ENCODE data around the gene KAT14.
"Not testable (repeated sequence)": the region's sequence is repeated elsewhere in the genome, so short reads cannot be mapped to it uniquely, and the experiment has no call there.

Gene KAT14

GRCh38 chr20:18174906-18175683, 37.4 kb downstream of the KAT14 start:
- TF ChIP-seq JUND (IDR thresholded peaks at IDR 0.05; ENCODE audit: low read depth) = no peak
- in situ Hi-C loops (cut with HindIII; ENCODE audit: low pct_unique_long_range_greater_than_20kb, low sequenced_read_pairs) = no loop called here
- DNase-seq (ENCODE audit: low read depth in 1 of 2, low spot score in 1 of 2) = no peak

DNA sequence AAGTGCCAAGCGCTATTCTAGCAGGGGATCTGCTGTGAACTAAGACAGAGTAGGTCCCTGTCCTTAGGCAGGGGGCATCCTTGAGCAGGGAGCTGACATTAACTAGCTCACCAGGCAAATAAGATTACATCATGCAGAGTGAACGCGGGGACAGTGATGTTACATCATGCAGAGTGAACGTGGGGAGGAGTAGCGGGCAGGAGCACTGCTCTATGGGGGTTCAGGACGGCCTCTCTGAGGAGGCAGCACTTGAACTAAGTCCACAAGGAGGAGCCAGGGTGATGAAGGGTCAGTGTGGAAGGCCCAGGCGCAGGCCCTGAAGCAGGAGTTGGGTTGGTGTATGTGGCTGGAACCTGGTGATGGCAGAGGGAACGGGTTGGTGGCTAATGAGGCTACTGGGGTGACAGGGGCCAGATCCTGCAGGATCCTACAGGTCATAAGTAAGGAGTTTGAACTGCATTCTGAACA, 38.7 kb downstream of the KAT14 start:
- TF ChIP-seq JUND (IDR thresholded peaks at IDR 0.05; ENCODE audit: low read depth) = no peak
- no peak for DNase-seq (ENCODE audit: low read depth in 1 of 2, low spot score in 1 of 2)
- in situ Hi-C loops (cut with HindIII; ENCODE audit: low pct_unique_long_range_greater_than_20kb, low sequenced_read_pairs) = no loop called here

- in situ Hi-C loops (cut with HindIII; ENCODE audit: low pct_unique_long_range_greater_than_20kb, low sequenced_read_pairs); DNase-seq (ENCODE audit: low read depth in 1 of 2, low spot score in 1 of 2): not testable (repeated sequence)
Measured at GRCh38 chr20:18180366-18180765, 42.7 kb downstream of the KAT14 start.

DNA sequence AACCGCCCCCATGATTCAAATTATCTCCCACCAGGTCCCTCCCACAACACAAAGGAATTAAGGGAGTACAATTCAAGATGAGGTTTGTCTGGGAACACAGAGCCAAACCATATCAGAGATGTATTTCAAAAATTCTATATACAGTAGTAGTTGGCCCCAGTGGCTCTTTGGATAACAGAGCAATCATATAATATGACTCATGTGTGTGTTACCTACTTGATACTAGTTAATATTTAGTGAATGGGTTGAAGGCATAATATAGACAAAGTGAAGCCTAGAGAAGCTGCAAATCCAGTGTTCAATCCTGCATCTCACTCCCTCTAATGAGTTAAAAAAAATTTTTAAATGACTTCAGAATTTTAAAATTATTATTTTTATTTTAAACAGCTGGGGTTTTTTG, 43.2 kb downstream of the KAT14 start:
- DNase-seq (ENCODE audit: low read depth in 1 of 2, low spot score in 1 of 2) = no peak
- in situ Hi-C loops (cut with HindIII; ENCODE audit: low pct_unique_long_range_greater_than_20kb, low sequenced_read_pairs) = no loop called here
- TF ChIP-seq JUND (IDR thresholded peaks at IDR 0.05; ENCODE audit: low read depth) = no peak

GRCh38 chr20:18187020-18187419, 49.4 kb downstream of the KAT14 start:
- DNase-seq (ENCODE audit: low read depth in 1 of 2, low spot score in 1 of 2) = no peak
- in situ Hi-C loops (cut with HindIII; ENCODE audit: low pct_unique_long_range_greater_than_20kb, low sequenced_read_pairs) = no loop called here
- no peak for TF ChIP-seq JUND (IDR thresholded peaks at IDR 0.05; ENCODE audit: low read depth)

GRCh38 chr20:18188434-18188833, 50.8 kb downstream of the KAT14 start:
- TF ChIP-seq JUND (IDR thresholded peaks at IDR 0.05; ENCODE audit: low read depth) = no peak
- no peak for DNase-seq (ENCODE audit: low read depth in 1 of 2, low spot score in 1 of 2)
- in situ Hi-C loops (cut with HindIII; ENCODE audit: low pct_unique_long_range_greater_than_20kb, low sequenced_read_pairs) = no loop called here

DNA sequence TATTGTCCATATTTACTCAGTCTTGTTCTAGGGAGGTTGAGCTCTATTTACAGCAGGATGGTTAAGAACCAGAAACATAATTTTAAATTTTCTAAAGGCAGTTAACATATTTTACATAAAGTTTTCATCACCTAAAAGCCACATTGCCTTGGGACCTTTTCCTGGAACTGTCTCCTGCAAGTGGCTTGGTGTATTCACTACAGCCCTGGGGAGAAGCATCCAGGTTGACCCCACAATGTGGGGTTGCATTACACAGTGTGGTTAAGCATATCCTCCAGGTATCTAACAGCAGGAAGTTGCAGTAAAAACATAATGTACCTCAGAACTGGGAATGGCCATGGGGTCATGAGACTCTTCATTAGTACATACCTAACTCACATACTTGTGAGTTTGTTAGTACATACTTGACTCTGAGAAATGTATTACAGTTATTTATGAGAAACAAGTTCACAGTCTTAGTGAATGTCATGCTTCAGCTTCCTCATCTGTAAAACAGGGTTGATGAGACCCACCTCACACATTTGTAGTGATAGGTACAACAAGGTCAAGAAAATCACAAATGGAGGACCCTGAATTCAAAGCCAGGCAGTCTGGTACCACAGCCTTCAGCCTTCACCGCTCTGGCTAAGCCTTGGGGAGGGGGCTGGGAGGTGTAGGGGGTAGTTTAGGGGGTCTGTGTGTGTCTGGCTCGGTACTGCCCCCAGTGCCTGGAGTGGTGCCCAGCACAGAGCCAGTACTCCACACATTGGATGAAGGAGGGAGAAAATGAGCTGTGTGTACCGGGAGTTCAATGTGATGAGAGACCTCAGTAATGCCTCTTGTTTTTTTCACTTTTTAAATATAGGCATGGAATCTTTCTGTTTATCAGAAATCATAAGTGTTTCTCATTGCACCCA, 52.9 kb downstream of the KAT14 start:
- no peak for TF ChIP-seq JUND (IDR thresholded peaks at IDR 0.05; ENCODE audit: low read depth)
- in situ Hi-C loops (cut with HindIII; ENCODE audit: low pct_unique_long_range_greater_than_20kb, low sequenced_read_pairs) = no loop called here
- DNase-seq (ENCODE audit: low read depth in 1 of 2, low spot score in 1 of 2) = no peak

DNA sequence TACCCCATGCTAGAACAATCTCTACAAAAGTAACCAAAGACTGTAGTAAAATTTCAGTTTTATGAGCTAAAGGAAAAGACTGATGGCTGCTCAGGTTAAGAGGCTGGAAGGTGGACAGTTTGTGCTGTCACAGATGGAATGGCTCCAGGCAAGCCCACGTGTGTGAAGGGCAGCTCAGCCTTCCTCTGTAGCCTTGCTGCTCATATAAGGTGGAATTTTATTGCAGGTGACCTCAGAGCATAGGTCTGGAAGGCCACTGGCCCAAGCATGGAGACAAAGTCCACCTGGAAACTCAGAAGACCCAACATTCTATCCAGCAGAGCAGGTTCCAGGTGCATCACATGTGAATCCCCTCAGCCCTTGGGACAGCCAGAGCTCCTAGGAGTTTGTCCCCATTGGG, 53.6 kb downstream of the KAT14 start:
- in situ Hi-C loops (cut with HindIII; ENCODE audit: low pct_unique_long_range_greater_than_20kb, low sequenced_read_pairs) = no loop called here
- TF ChIP-seq JUND (IDR thresholded peaks at IDR 0.05; ENCODE audit: low read depth) = no peak

DNA sequence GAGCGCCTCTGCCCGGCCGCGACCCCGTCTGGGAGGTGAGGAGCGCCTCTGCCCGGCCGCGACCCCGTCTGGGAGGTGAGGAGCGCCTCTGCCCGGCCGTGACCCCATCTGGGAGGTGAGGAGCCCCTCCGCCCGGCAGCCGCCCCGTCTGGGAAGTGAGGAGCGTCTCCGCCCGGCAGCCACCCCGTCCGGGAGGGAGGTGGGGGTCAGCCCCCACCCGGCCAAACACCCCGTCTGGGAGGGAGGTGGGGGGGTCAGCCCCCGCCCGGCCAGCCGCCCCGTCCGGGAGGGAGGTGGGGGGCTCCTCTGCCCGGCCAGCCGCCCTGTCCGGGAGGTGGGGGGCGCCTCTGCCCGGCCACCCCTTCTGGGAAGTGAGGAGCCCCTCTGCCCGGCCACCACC, 56.8 kb downstream of the KAT14 start:
- DNase-seq (ENCODE audit: low read depth in 1 of 2, low spot score in 1 of 2); in situ Hi-C loops (cut with HindIII; ENCODE audit: low pct_unique_long_range_greater_than_20kb, low sequenced_read_pairs): not testable (repeated sequence)

More for the DNA sequence above, 53.6 kb downstream of the KAT14 start:
- DNase-seq (ENCODE audit: low read depth in 1 of 2, low spot score in 1 of 2) = no peak

GRCh38 chr20:18195931-18196330, 58.3 kb downstream of the KAT14 start:
- TF ChIP-seq JUND (IDR thresholded peaks at IDR 0.05; ENCODE audit: low read depth) = no peak
- in situ Hi-C loops (cut with HindIII; ENCODE audit: low pct_unique_long_range_greater_than_20kb, low sequenced_read_pairs) = no loop called here
- no peak for DNase-seq (ENCODE audit: low read depth in 1 of 2, low spot score in 1 of 2)

DNA sequence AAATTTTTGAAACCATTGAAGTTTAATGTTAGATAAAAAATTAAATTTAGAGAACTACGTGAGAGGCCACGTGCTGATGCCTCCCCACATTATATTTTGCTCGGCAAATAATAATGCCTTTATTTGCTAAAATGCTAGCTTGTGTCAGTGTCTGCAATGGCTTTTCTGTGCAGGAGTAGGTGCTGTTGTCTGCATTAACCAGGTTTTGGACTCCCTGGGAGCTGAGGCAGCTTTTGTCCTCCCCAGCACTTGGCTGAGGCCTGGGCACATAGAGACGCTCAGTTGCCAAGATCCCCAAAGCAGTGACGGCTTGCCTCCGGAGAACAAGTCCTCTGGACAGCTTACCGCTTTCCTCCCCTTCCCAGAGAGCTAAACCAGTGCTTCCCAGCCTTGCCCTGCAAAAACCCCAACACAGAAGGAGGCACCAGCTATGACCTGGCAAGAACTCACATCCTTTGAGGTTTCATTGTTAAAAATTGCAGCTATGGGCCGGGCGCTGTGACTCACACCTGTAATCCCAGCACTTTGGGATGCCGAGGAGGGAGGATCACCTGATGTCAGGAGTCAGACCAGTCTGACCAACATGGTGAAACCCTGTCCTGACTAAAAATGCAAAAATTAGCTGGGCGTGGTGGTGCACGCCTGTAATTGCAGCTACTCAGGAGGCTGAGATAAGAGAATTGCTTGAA, 59.9 kb downstream of the KAT14 start:
- in situ Hi-C loops (cut with HindIII; ENCODE audit: low pct_unique_long_range_greater_than_20kb, low sequenced_read_pairs) = no loop called here
- no peak for DNase-seq (ENCODE audit: low read depth in 1 of 2, low spot score in 1 of 2)
- no peak for TF ChIP-seq JUND (IDR thresholded peaks at IDR 0.05; ENCODE audit: low read depth)

- in situ Hi-C loops (cut with HindIII; ENCODE audit: low pct_unique_long_range_greater_than_20kb, low sequenced_read_pairs) = no loop called here
- DNase-seq (ENCODE audit: low read depth in 1 of 2, low spot score in 1 of 2) = no peak
- TF ChIP-seq JUND (IDR thresholded peaks at IDR 0.05; ENCODE audit: low read depth) = no peak
Measured at GRCh38 chr20:18202966-18203365, 65.3 kb downstream of the KAT14 start.

GRCh38 chr20:18203700-18204099, 66.0 kb downstream of the KAT14 start:
- DNase-seq (ENCODE audit: low read depth in 1 of 2, low spot score in 1 of 2); in situ Hi-C loops (cut with HindIII; ENCODE audit: low pct_unique_long_range_greater_than_20kb, low sequenced_read_pairs): not testable (repeated sequence)

Data from T47D (cell line).